Gastrocnemius medialis (tissue), 4 donors: ENCODE results near the gene SLC1A2.

Experiments used
- POLR2A ChIP-seq, 2 donors: fragments of 450-650 bp; IDR thresholded peaks; one replicate each; pipeline ENCODE4 v1.6.1; 2017; ENCODE audit warnings: antibody characterized with exemption in 2 of 2, mild to moderate bottlenecking in 2 of 2, moderate library complexity in 2 of 2
- TF ChIP-seq, protein P1 (sequence below), 5 experiments: fragments of 450-650 bp in 3 of 5; fragments of 200-600 bp in 2 of 5; sonication (generic) in 2 of 5; IDR thresholded peaks in 4 of 5; conservative IDR thresholded peaks in 1 of 5; 1 replicate in 4 of 5; 2 replicates in 1 of 5; pipeline ENCODE4 v1.5.1; 2016 to 2019; ENCODE audit warnings: antibody characterized with exemption in 5 of 5, mild to moderate bottlenecking in 3 of 5, moderate library complexity in 3 of 5

DNA sequence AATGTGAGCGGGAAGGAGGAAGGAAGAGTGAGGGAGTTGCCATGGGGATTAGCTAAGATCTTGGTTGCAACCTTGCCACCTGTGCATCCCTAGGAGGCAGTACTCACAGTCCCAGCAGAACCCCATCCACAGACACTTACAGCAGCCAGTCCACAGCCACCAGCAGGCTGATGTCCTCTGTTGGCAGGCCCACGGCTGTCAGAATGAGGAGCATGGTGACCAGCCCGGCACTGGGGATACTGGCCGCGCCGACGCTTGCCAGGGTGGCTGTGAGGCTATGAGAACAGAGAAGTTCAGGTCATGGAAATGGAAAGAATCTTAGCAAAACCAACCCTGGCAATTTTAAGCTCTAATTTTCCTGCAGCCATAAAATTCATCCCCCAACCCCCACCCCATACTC lies 138.6 kb downstream of the SLC1A2 start:
- TF ChIP-seq, protein P1, sequence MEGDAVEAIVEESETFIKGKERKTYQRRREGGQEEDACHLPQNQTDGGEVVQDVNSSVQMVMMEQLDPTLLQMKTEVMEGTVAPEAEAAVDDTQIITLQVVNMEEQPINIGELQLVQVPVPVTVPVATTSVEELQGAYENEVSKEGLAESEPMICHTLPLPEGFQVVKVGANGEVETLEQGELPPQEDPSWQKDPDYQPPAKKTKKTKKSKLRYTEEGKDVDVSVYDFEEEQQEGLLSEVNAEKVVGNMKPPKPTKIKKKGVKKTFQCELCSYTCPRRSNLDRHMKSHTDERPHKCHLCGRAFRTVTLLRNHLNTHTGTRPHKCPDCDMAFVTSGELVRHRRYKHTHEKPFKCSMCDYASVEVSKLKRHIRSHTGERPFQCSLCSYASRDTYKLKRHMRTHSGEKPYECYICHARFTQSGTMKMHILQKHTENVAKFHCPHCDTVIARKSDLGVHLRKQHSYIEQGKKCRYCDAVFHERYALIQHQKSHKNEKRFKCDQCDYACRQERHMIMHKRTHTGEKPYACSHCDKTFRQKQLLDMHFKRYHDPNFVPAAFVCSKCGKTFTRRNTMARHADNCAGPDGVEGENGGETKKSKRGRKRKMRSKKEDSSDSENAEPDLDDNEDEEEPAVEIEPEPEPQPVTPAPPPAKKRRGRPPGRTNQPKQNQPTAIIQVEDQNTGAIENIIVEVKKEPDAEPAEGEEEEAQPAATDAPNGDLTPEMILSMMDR (IDR thresholded peaks at IDR 0.05 in 4 of 5, conservative IDR thresholded peaks at IDR 0.05 in 1 of 5) = no peak
- no peak for TF ChIP-seq POLR2A (IDR thresholded peaks at IDR 0.05)
